B cell (primary cell): Measurements from ENCODE around the gene EGLN2. TPM values are rescaled to one million over a fixed set of nuclear protein-coding genes. Genes with fewer than 3 reads are reported as not detected.

Experiments used
- ATAC-seq: fragments of 200-7000 bp; cut with Tn5 transposase; one replicate; pipeline ENCODE4 v1.10.0; 2021; ENCODE audit warnings: low read depth, mild to moderate bottlenecking, moderate number of reproducible peaks, moderate library complexity
- CTCF ChIA-PET: fragments of 350-600 bp; sonication (Branson Sonifier 250); formaldehyde crosslinking; loops from one replicate; lab custom pipeline; 2021; ENCODE audit warnings: antibody characterized with exemption, inconsistent platforms; lab: Charles Lee
- POLR2A ChIA-PET: fragments of 350-600 bp; sonication (Branson Sonifier 250); formaldehyde crosslinking; loops from one replicate; lab custom pipeline; 2021; ENCODE audit warnings: antibody characterized with exemption; lab: Charles Lee
- DNase-seq: peaks from one replicate; pipeline ENCODE4 v3.0.0; 2013
- H2AFZ ChIP-seq: 2 replicates; pipeline ENCODE4 v1.6.1; 2012; ENCODE audit warnings: mild to moderate bottlenecking, low read depth, low read length; ENCODE audit not compliant: insufficient read depth, poor library complexity, severe bottlenecking
- H3K27ac ChIP-seq, 2 donors: 1 replicate in 1 of 2; 2 replicates in 1 of 2; pipeline ENCODE4 v1.5.1; 2012 to 2013; ENCODE audit warnings: low read length in 2 of 2, mild to moderate bottlenecking in 2 of 2, moderate library complexity in 1 of 2
- H3K27me3 ChIP-seq, 4 experiments: fragments of 200-600 bp in 1 of 4; sonication (generic) in 1 of 4; replicated peaks in 1 of 4; 1 replicate in 2 of 4; 2 replicates in 2 of 4; pipeline versions ENCODE4 v1.6.1 to v1.7.0; 2013 to 2016; ENCODE audit warnings: low read length in 3 of 4, mild to moderate bottlenecking in 2 of 4, mixed read lengths in 1 of 4, moderate library complexity in 1 of 4; ENCODE audit not compliant: insufficient read depth in 4 of 4, control insufficient read depth in 3 of 4; ENCODE audit errors: control extremely low read depth in 1 of 4
- H3K36me3 ChIP-seq, 2 experiments: replicated peaks in 1 of 2; 1 replicate in 1 of 2; 2 replicates in 1 of 2; pipeline versions ENCODE4 v1.6.1 to v1.7.1; 2013; ENCODE audit warnings: low read length in 1 of 2; ENCODE audit not compliant: insufficient read depth in 2 of 2, control insufficient read depth in 1 of 2; ENCODE audit errors: control extremely low read depth in 1 of 2, extremely low read depth in 1 of 2
- H3K4me1 ChIP-seq, 2 donors: fragments of 200-600 bp in 1 of 2; sonication (generic) in 1 of 2; 1 replicate in 1 of 2; 2 replicates in 1 of 2; pipeline versions ENCODE4 v1.5.1 to v1.6.1; 2013 to 2017; ENCODE audit warnings: low read length in 2 of 2; ENCODE audit not compliant: control insufficient read depth in 2 of 2, insufficient read depth in 2 of 2
- H3K4me2 ChIP-seq: replicated peaks from 2 replicates; pipeline ENCODE3; 2012; ENCODE audit warnings: mild to moderate bottlenecking, low read depth, low read length; ENCODE audit not compliant: poor library complexity, severe bottlenecking
- H3K4me3 ChIP-seq, 5 experiments: fragments of 200-600 bp in 1 of 5; sonication (generic) in 1 of 5; 1 replicate in 3 of 5; 2 replicates in 2 of 5; pipeline versions ENCODE4 v1.5.1 to v1.7.0; 2011 to 2016; ENCODE audit warnings: low read length in 4 of 5, mild to moderate bottlenecking in 4 of 5, low read depth in 2 of 5, control low read depth in 1 of 5, moderate library complexity in 1 of 5; ENCODE audit not compliant: insufficient read depth in 1 of 5; ENCODE audit errors: control extremely low read depth in 1 of 5, extremely low read depth in 1 of 5
- H3K79me2 ChIP-seq: fragments of 200-600 bp; sonication (generic); one replicate; pipeline ENCODE4 v1.6.0; 2016; ENCODE audit warnings: low read length; ENCODE audit not compliant: control insufficient read depth, insufficient read depth
- H3K9ac ChIP-seq: fragments of 200-600 bp; sonication (generic); 2 replicates; pipeline ENCODE4 v1.6.1; 2017; ENCODE audit warnings: mild to moderate bottlenecking, low read length, moderate library complexity
- H3K9me3 ChIP-seq, 3 donors: one replicate each; pipeline versions ENCODE4 v1.6.1 to v1.7.1; 2013; ENCODE audit warnings: low read length in 2 of 3; ENCODE audit not compliant: control insufficient read depth in 2 of 3, insufficient read depth in 1 of 3; ENCODE audit errors: control extremely low read depth in 1 of 3
- H4K20me1 ChIP-seq: 2 replicates; pipeline ENCODE4 v1.6.0; 2012; ENCODE audit warnings: mild to moderate bottlenecking, low read length; ENCODE audit not compliant: insufficient read depth, control insufficient read depth, poor library complexity, severe bottlenecking
- H3K27ac Mint-ChIP-seq: one replicate; pipeline ENCODE4 v1.8.0; 2021; ENCODE audit warnings: mixed read lengths
- H3K27me3 Mint-ChIP-seq: one replicate; pipeline ENCODE4 v1.8.0; 2021; ENCODE audit warnings: mixed read lengths
- H3K4me1 Mint-ChIP-seq: one replicate; pipeline ENCODE4 v1.8.0; 2021; ENCODE audit warnings: mixed read lengths
- H3K4me3 Mint-ChIP-seq: one replicate; pipeline ENCODE4 v1.8.0; 2021; ENCODE audit warnings: mixed read lengths
- H3K9me3 Mint-ChIP-seq: one replicate; pipeline ENCODE4 v1.8.0; 2022; ENCODE audit warnings: mixed read lengths; ENCODE audit not compliant: insufficient read depth
- EZH2 ChIP-seq: IDR thresholded peaks from 2 replicates; pipeline ENCODE4 v1.6.1; 2012; ENCODE audit warnings: borderline replicate concordance, low read depth, mild to moderate bottlenecking, moderate library complexity, low read length; ENCODE audit not compliant: insufficient read depth, poor library complexity, severe bottlenecking
- WGBS: methylation state at CpG from one replicate; pipeline ENCODE4 v1.1.5; 2013; ENCODE audit warnings: missing lambda C conversion rate; ENCODE audit not compliant: insufficient coverage; 5-methylcytosine and 5-hydroxymethylcytosine counted together
- intact Hi-C: fragments of 100-400 bp; cut with micrococcal nuclease; formaldehyde crosslinking; loops from one replicate; pipeline ENCODE4 v1.10.0; 2022
- polyA plus RNA-seq: library from polyadenylated mRNA; depleted of rRNA; stranded (reverse); fragments of >200 nt; gene quantifications from 2 replicates; pipeline ENCODE4 v1.2.3, GENCODE V29; 2012
- total RNA-seq, 2 donors: library from RNA; stranded (reverse); fragments of 120-200 nt in 1 of 2; gene quantifications; 1 replicate in 1 of 2; 2 replicates in 1 of 2; pipeline versions ENCODE4 v1.2.3 to v1.2.4, GENCODE V29; 2013 to 2022
- TF ChIP-seq, protein P1 (sequence below): fragments of 200-600 bp; IDR thresholded peaks from one replicate; pipeline ENCODE4 v1.8.0; 2022; ENCODE audit warnings: antibody characterized with exemption, mild to moderate bottlenecking

Gene EGLN2
- total and polyA plus RNA-seq, 2 donors (not counting 1 experiment from before 2014, with no cell fraction given): 130 to 178 TPM

- Histone ChIP-seq H3K79me2 (peaks cover 71% of the 10 kb centered on the region), H3K27ac (peak overlapping the region; percentile 75 to 86), H2AFZ (no peak overlapping the region), H3K4me1 (peaks cover 69 to 70% of the 10 kb centered on the region in 2 donors), H3K9me3 (no peaks in the 10 kb centered on the region), H3K4me2 (peak overlapping the region; percentile 93), H3K4me3 (peak overlapping the region; percentile 54 to 95 (median 84)), H3K27me3 (no peaks in the 10 kb centered on the region), H4K20me1 (peaks cover 56% of the 10 kb centered on the region), H3K9ac (peak overlapping the region; percentile 88), H3K36me3 (peaks cover 0 to 50% of the 10 kb centered on the region in 2 experiments)
- DNase-seq (peak; percentile 33), ATAC-seq (no peak)
- Mint-ChIP-seq H3K9me3 (no peaks in the 10 kb centered on the region), H3K27ac (peak overlapping the region; percentile 93), H3K27me3 (no peaks in the 10 kb centered on the region), H3K4me3 (peak overlapping the region; percentile 92), H3K4me1 (peaks cover 74% of the 10 kb centered on the region)
- intact Hi-C loops: no loop called here
- no peak for TF ChIP-seq EZH2
- TF ChIP-seq, protein P1, sequence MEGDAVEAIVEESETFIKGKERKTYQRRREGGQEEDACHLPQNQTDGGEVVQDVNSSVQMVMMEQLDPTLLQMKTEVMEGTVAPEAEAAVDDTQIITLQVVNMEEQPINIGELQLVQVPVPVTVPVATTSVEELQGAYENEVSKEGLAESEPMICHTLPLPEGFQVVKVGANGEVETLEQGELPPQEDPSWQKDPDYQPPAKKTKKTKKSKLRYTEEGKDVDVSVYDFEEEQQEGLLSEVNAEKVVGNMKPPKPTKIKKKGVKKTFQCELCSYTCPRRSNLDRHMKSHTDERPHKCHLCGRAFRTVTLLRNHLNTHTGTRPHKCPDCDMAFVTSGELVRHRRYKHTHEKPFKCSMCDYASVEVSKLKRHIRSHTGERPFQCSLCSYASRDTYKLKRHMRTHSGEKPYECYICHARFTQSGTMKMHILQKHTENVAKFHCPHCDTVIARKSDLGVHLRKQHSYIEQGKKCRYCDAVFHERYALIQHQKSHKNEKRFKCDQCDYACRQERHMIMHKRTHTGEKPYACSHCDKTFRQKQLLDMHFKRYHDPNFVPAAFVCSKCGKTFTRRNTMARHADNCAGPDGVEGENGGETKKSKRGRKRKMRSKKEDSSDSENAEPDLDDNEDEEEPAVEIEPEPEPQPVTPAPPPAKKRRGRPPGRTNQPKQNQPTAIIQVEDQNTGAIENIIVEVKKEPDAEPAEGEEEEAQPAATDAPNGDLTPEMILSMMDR: no peak
- ChIA-PET CTCF (no interaction called here), POLR2A (interaction anchor here (0.6 to 3.1 kb wide), 3 partner anchors 23 to 83 kb away, joined by 3 to 68 read pairs (median 3); partner anchors contain the start of genes COQ8B, ITPKC and RAB4B)
- 78% methylated on average over 23 of the region's 27 CpGs for WGBS
These were observed 1.5 kb downstream of the EGLN2 start for GRCh38 chr19:40800339-40800996.

GRCh38 chr19:40800997-40801377, 2.0 kb downstream of the EGLN2 start:
- Histone ChIP-seq H3K4me2 (peak overlapping the region; percentile 93), H3K27ac (peak overlapping the region in 1 of 2 donors; percentile 86), H3K36me3 (peaks cover 0 to 56% of the 10 kb centered on the region in 2 experiments), H3K79me2 (peaks cover 75% of the 10 kb centered on the region), H4K20me1 (peaks cover 61% of the 10 kb centered on the region), H3K27me3 (no peaks in the 10 kb centered on the region), H3K9me3 (no peaks in the 10 kb centered on the region), H3K4me3 (no peak overlapping the region), H2AFZ (no peak overlapping the region), H3K4me1 (peaks cover 74 to 75% of the 10 kb centered on the region in 2 donors), H3K9ac (no peak overlapping the region)
- Mint-ChIP-seq H3K4me3 (peak overlapping the region; percentile 92), H3K9me3 (no peaks in the 10 kb centered on the region), H3K4me1 (peaks cover 79% of the 10 kb centered on the region), H3K27me3 (no peaks in the 10 kb centered on the region), H3K27ac (peak overlapping the region; percentile 68)
- intact Hi-C loops: no loop called here
- DNase-seq: no peak
- no peak for ATAC-seq
- ChIA-PET POLR2A (interaction anchor here (0.6 to 1.3 kb wide), 2 partner anchors 23 to 84 kb away, joined by 3 read pairs; partner anchors contain the start of genes COQ8B, ITPKC and RAB4B), CTCF (interaction anchor here (1.0 kb wide), 1 partner anchor 18 kb away, joined by 4 read pairs; no protein-coding TSS in a partner anchor)
- TF ChIP-seq EZH2: no peak
- TF ChIP-seq, protein P1: no peak
- WGBS: 98% methylated on average over 27 of the region's 27 CpGs
